Choroid plexus epithelial cell (primary cell): ENCODE data around the gene RPH3AL.
"Not testable (repeated sequence)": the region's sequence is repeated elsewhere in the genome, so short reads cannot be mapped to it uniquely, and the experiment has no call there.

Source experiments
- DNase-seq: peaks from one replicate; pipeline ENCODE4 v3.0.0-alpha.2; 2010; ENCODE audit warnings: low read depth
- H3K4me3 ChIP-seq: 2 replicates; pipeline ENCODE4 v1.5.1; 2011; ENCODE audit warnings: low read depth, mild to moderate bottlenecking, control low read depth, low read length, moderate library complexity
- TF ChIP-seq, protein P1 (sequence below): conservative IDR thresholded peaks from 2 replicates; pipeline ENCODE4 v1.5.1; 2011; ENCODE audit warnings: low read depth, mild to moderate bottlenecking, control low read depth, inconsistent platforms, low read length, moderate library complexity

The RPH3AL gene

DNA sequence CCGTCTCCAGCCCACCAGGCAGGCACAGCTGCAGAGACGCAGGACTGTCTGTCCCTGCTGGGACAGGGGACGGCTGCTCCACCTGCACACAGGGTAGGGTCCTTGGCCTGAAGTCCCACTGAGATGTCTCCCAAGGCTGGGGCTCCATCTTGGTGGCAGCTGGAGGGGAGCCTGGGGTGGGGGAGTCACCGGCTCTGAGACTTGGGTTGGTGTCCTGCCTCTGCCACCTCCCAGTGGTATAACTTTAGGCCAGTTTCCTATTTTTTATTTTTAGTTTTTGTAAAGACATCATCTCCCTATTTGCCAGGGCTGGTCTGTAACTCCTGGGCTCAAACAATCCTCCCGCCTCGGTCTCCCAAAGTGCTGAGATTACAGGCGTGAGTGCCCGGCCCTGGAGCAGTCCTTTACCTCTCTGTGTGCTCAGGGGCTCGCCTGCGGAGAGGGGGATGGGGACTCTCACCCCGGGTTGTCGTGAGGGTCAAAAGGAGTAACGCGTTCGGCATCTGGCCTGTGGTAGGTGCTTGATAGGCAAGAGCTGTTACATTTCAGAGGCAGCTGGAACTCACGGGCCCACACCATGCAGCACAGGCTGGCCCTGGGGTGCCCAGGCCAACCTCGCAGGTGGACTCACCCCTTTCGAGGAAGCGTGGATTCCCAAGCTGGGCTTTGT, 124.5 kb downstream of the RPH3AL start:
- TF ChIP-seq, protein P1, sequence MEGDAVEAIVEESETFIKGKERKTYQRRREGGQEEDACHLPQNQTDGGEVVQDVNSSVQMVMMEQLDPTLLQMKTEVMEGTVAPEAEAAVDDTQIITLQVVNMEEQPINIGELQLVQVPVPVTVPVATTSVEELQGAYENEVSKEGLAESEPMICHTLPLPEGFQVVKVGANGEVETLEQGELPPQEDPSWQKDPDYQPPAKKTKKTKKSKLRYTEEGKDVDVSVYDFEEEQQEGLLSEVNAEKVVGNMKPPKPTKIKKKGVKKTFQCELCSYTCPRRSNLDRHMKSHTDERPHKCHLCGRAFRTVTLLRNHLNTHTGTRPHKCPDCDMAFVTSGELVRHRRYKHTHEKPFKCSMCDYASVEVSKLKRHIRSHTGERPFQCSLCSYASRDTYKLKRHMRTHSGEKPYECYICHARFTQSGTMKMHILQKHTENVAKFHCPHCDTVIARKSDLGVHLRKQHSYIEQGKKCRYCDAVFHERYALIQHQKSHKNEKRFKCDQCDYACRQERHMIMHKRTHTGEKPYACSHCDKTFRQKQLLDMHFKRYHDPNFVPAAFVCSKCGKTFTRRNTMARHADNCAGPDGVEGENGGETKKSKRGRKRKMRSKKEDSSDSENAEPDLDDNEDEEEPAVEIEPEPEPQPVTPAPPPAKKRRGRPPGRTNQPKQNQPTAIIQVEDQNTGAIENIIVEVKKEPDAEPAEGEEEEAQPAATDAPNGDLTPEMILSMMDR = no peak
- no peak overlapping the region for H3K4me3 ChIP-seq
- DNase-seq = no peak

DNA sequence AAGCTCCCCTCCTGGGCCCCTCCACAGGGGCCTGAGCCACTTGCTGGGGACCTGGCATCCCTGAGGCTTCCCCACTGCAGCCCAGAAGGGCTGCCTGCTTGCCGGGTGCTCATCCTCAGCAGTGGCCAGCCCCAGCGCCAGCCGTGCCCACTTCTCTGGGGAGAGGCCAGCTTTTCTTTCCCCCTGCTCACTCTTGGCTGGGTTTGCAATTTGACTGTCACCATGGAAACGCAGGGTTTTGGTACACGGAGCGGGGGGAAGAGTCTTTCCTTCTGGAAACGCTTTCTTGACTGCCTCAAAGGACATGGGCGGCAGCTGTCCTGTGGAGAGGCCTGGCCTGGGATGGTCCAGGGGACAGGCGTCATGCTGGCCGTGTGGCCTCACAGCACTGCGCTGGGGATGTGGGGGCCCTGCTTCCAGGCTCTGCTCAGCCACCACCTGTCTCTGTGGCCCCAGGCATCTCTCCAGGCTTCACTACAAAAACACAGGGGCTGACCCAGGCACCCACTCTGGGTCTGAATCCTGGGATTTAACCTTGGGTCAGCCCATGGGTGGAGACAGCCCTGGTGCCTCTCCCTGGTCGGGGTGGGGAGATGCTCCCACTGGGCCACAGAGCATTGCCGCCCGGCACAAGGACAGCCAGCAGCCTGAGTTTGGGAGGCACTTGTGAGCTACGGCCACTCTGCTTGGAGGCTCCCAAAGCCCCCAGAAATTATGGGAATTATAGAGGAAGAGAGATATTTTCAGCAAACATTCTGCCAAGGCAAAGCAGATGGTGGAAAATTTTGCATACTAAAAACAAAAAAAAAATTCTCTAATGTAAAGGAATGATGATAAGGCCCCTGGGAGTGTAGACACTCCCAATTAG, 125.3 kb downstream of the RPH3AL start:
- TF ChIP-seq, protein P1 = no peak
- H3K4me3 ChIP-seq = no peak overlapping the region
- no peak for DNase-seq

DNA sequence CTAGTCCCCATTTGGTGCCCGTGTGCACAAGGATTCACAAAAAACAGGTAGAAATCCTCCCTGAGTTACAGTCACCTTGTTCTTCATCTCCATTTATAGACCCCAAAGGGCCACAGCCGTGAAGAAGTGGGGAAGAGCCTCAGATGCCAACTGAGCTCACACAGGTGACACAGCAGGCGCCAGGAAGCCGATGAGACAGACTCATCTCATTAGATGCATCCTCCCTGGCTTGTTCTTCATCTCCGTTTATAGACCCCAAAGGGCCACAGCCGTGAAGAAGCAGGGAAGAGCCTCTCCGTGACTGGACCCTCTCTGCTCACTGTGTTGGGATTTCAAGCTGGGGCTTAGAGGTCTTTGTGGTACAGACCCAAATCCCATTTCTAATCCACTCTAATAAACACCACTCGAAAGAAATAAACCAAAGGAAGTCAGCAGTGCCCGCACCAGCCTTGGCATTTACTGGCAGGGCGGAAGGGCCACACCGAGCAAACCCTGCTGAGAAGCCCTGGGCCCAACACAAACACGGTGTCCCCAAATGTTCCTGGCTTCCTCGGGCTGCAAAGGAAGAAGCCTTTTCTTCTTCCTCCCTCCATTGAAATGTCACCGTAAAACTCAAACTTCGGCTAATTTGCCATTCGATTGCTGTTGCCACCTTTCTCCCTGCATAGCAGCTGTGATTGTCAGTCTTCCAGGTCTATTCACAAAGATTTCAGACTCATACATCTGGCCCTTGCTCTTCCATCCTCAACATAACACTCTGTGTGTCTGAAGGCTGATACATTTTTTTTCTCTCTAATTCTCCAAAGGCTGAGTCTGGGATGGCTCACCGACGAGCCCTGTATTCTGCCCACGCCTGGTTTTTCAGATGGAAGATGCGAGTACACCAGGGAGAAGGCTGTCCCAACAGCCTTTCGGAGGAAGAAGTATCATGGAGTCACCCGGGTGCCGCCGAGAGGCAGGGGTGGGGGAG, 126.2 kb downstream of the RPH3AL start:
- TF ChIP-seq, protein P1 = no peak
- DNase-seq = no peak

DNA sequence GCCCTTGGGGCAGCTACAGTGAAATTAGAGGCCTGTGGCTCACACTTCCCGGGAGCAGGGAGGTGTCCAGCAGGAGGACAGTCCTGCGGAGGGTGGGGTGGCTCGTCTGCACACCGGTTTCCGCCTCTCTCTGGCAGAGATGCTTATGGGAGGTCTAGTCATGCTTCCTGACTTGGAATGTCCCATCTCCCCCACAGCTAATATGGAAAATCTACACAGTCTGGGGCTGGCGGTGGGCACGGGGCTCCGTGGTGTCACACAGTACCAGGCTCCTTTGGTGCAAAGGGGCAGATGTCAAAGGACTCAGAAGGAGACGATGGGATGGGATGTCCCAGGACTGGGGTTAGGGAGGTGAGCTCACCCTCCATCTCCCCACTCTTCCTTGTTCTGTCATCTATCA, 127.1 kb downstream of the RPH3AL start:
- TF ChIP-seq, protein P1 = no peak
- DNase-seq = no peak
- no peak overlapping the region for H3K4me3 ChIP-seq

More for the DNA sequence above, 126.2 kb downstream of the RPH3AL start:
- H3K4me3 ChIP-seq = no peak overlapping the region

DNA sequence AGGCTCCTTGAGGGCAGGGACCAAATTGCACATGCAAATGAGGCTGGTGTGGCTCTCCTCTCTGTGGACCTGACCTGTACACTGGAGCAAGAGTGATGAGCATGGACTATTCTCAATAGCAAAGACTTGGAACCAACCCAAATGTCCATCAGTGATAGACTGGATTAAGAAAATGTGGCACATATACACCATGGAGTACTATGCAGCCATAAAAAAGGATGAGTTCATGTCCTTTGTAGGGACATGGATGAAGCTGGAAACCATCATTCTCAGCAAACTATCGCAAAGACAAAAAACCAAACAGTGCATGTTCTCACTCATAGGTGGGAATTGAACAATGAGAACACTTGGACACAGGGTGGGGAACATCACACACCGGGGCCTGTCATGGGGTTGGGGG, 128.0 kb downstream of the RPH3AL start:
- DNase-seq, H3K4me3 ChIP-seq: not testable (repeated sequence)

DNA sequence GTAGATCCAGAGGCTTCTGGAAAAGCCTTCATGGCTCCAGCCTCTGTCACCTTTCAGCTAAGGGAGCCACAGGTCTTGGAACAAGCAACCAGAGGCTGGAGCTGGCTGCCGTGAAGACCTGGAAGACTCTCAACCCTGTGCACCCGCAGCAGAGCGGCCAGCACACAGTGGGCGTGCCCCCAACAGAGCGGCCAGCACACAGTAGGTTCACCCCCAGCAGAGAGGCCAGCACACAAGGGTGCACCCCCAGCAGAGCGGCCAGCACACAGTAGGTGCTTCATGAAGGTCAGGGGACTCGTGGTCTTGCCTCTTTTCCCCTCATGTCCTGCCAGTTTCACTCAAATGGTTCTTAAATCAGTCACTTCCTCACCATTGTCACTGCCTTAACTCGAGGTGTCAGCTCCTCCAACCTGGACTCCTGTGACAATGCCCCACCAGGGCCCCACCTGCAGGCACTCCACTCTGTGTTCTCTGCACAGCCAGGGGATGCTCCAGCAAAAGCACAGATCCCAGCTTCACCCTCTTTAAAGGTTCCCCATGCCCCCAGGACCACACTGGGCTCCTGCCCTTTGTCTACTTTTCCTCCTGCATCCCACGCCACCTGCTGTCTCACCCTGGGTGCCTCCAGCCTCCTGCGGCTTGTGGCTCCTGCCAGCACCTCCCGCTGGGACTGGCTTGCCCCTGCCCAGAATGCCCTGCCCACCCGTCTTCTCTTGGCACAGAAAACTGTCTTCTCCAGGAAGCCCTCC, 128.7 kb downstream of the RPH3AL start:
- DNase-seq = no peak
- TF ChIP-seq, protein P1 = no peak
- H3K4me3 ChIP-seq = no peak overlapping the region
